ENCODE data around the gene NOL7.

GRCh38 chr6:13572240-13572639 lies 42.9 kb upstream of the NOL7 start:
- TF ChIP-seq, protein P1, sequence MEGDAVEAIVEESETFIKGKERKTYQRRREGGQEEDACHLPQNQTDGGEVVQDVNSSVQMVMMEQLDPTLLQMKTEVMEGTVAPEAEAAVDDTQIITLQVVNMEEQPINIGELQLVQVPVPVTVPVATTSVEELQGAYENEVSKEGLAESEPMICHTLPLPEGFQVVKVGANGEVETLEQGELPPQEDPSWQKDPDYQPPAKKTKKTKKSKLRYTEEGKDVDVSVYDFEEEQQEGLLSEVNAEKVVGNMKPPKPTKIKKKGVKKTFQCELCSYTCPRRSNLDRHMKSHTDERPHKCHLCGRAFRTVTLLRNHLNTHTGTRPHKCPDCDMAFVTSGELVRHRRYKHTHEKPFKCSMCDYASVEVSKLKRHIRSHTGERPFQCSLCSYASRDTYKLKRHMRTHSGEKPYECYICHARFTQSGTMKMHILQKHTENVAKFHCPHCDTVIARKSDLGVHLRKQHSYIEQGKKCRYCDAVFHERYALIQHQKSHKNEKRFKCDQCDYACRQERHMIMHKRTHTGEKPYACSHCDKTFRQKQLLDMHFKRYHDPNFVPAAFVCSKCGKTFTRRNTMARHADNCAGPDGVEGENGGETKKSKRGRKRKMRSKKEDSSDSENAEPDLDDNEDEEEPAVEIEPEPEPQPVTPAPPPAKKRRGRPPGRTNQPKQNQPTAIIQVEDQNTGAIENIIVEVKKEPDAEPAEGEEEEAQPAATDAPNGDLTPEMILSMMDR (conservative IDR thresholded peaks at IDR 0.05 in 1 of 2, IDR thresholded peaks at IDR 0.05 in 1 of 2; ENCODE audit: extremely low read depth in 1 of 2, insufficient read depth in 1 of 2, low read depth in 1 of 2, low read length in 2 of 2), result no peak
- TF ChIP-seq EZH2 (IDR thresholded peaks at IDR 0.05; ENCODE audit: borderline replicate concordance, low read length), result no peak
